Activated CD8-positive, alpha-beta memory T cell treated with anti-CD3 and anti-CD28 coated beads for 4 hours (primary cell): ENCODE results near the gene CT45A9.
"Not testable (repeated sequence)": the region's sequence is repeated elsewhere in the genome, so short reads cannot be mapped to it uniquely, and the experiment has no call there.

Source experiments
- DNase-seq, 2 donors: peaks; one replicate each; pipeline ENCODE4 v3.0.0-alpha.2; 2020; ENCODE audit warnings: low read depth in 2 of 2

CT45A9 gene

GRCh38 chrX:135871712-135872111, at the start of gene CT45A9:
TSS of gene CT45A9 (minus strand) at chrX:135871812. CDS start at chrX:135868061, 3,751 bp downstream.
- DNase-seq = not testable (repeated sequence)

DNA sequence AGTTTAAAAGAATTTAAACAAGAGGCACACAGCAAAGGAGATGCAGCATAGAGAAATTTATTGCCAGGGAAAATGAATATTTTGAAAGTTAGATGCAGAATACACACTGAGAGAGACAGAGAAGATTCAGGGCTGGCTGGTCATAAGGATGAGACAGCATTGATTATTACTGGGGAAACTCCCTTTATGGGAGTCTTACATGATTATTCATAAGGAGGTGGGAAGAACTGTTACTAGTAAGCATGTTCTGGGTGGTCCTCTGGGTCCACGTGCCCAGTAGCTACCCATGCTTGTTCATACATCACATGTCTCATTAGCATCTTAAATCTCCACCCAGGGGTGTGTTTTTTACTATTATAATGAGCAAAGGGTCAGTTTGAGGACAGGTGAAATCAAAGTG, 48.9 kb upstream of the CT45A9 start:
- not testable (repeated sequence) for DNase-seq

- DNase-seq = no peak
Measured at GRCh38 chrX:135914404-135914803, 42.8 kb upstream of the CT45A9 start.

DNA sequence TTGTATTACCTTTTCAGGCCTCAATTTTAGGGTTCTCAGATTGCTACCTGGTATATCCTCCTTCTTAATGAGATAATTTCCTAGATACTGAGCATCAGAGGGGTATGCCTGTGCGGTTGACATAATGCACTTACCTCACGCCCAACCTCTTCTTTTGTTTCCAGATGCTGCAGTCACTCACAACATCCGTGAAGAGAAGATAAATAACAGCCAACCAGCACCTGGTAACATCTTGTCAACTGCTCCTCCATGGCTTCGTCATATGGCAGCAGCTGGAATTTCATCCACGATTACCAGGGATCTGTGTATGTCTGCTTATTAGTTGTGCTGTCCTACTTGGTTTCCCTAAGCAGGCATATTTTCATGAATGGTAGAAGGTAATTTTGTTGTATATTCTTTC, 38.6 kb upstream of the CT45A9 start:
- DNase-seq = no peak

- DNase-seq = no peak
Measured at GRCh38 chrX:135893294-135893817, 21.7 kb upstream of the CT45A9 start, which contains the start of the genes CT45A10 and SAGE1. TSS of gene CT45A10 (minus strand) at chrX:135893444. CDS start at chrX:135885344, 8,100 bp downstream. TSS of gene SAGE1 (plus strand) at chrX:135893716. CDS start at chrX:135896243, 2,527 bp downstream.

DNA sequence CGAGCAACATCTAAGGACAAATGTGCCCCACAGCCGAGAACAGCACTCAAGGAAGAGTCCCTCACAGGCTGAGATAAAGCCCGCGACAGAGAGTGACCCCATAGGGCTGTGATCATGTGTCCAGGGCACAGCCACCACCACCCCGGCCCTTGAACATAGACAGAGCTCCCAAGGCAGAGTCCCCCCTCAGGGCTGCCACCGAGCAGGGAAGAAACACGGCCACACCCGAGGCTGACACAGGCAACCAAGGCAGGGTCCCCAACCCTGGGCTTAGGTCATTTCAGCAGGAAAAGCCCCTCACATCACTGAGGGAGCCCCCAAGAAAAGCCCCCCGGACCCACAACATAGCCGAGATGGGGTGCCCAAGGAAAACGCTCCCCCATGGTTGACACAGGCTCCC, 21.2 kb upstream of the CT45A9 start:
- no peak for DNase-seq

GRCh38 chrX:135890087-135890585, 18.5 kb upstream of the CT45A9 start:
- DNase-seq = no peak

GRCh38 chrX:135888976-135889375, 17.4 kb upstream of the CT45A9 start:
- not testable (repeated sequence) for DNase-seq

- DNase-seq = not testable (repeated sequence)
Measured at GRCh38 chrX:135888230-135888629, 16.6 kb upstream of the CT45A9 start.

DNA sequence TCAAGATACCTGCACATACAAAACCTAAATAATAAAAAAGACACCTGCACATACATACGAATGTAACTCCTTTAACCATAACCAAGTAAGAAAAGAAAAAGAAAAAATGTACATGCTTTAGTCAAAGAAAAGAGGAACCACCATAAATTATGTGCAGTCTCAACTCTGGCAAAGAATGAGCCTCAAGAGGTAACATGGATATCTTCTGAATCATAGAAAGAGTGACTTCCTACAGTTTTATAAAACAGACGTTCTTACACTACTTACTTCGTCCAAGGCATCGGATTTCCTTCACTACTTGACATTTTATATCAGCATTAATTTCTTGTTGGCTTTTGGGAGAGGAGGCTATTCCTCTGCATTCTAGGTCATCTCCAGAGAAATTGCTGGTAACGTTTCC, 11.1 kb upstream of the CT45A9 start:
- not testable (repeated sequence) for DNase-seq

DNA sequence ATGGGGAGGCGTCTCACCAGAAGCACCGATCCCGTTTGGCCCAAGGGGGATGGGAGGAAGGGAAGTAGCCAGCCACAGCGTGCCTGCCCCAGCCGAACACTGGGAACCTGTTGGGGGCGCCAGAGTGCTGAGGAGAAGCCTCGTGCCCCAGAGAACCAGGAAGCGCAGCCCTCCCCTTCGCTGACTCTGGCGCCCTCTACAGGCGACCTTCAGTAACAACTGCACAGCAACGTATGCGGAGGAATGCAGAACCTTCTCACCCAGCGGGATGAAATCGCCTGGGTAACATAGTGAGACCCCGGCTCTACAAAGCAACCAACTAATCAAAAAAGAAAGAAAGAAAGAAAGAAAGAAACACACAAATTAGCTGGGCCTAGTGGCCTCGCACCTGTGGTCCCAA, 17.2 kb downstream of the CT45A9 start, which contains the start of gene CT45A8:
CT45A8 (minus strand) TSS at position 101 of the 400 bp plus-strand sequence. CDS start 3,755 bp downstream, outside the sequence.
- not testable (repeated sequence) for DNase-seq

DNA sequence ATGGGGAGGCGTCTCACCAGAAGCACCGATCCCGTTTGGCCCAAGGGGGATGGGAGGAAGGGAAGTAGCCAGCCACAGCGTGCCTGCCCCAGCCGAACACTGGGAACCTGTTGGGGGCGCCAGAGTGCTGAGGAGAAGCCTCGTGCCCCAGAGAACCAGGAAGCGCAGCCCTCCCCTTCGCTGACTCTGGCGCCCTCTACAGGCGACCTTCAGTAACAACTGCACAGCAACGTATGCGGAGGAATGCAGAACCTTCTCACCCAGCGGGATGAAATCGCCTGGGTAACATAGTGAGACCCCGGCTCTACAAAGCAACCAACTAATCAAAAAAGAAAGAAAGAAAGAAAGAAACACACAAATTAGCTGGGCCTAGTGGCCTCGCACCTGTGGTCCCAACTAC, 34.4 kb downstream of the CT45A9 start, which contains the start of gene CT45A7:
CT45A7 (minus strand) TSS at position 101 of the 400 bp plus-strand sequence. CDS start 3,747 bp downstream, outside the sequence.
- not testable (repeated sequence) for DNase-seq

GRCh38 chrX:135819912-135820311, 51.7 kb downstream of the CT45A9 start, which contains the start of gene CT45A2:
TSS of gene CT45A2 (minus strand) at chrX:135820012. CDS start at chrX:135816265, 3,747 bp downstream.
- DNase-seq = not testable (repeated sequence)
